ENCODE measurements around the gene LRRC8A. TPM values are rescaled to one million over a fixed set of nuclear protein-coding genes. Genes with fewer than 3 reads are reported as not detected.
A peak's percentile ranks its signal among the peaks of the same experiment; 100 is the strongest.
"Not testable (repeated sequence)": the region's sequence is repeated elsewhere in the genome, so short reads cannot be mapped to it uniquely, and the experiment has no call there.

The LRRC8A gene
- 10 to 100 TPM; 22.5 to 49.8 (median 26.3) TPM for total RNA-seq
- polyA plus RNA-seq, result 28.3 TPM
- long read RNA-seq, donor 1, full-length matches to known transcripts, result 78 of 147 reads
- long read RNA-seq, donor 1, partial matches to known transcripts, result 47 of 147 reads
- long read RNA-seq, donor 1, other reads (novel, unspliced or antisense), result 22 of 147 reads
- long read RNA-seq, donor 2, full-length matches to known transcripts, result 17 of 31 reads
- long read RNA-seq, donor 2, partial matches to known transcripts, result 13 of 31 reads
- long read RNA-seq, donor 2, other reads (novel, unspliced or antisense), result 1 of 31 reads
- long read RNA-seq, donor 3, full-length matches to known transcripts, result 1 of 102 reads
- long read RNA-seq, donor 3, partial matches to known transcripts, result 97 of 102 reads
- long read RNA-seq, donor 3, other reads (novel, unspliced or antisense), result 4 of 102 reads
- long read RNA-seq, donor 4, full-length matches to known transcripts, result 16 of 36 reads
- long read RNA-seq, donor 4, partial matches to known transcripts, result 17 of 36 reads
- long read RNA-seq, donor 4, other reads (novel, unspliced or antisense), result 3 of 36 reads

GRCh38 chr9:128881884-128882676, at the start of gene LRRC8A, which contains the start of gene KYAT1:
Gene LRRC8A, plus strand, starts transcription at chr9:128882133. Its CDS starts 25,032 bp downstream, at chr9:128907165.
Gene KYAT1, minus strand, starts transcription at chr9:128881950. Its CDS starts 36,545 bp downstream, at chr9:128845405.
- Histone ChIP-seq H3K4me3 (ENCODE audit: low read length) (peak within 1 kb of the TSS; percentile 90), H3K9me3 (ENCODE audit: control insufficient read depth, low read length) (no peaks in the 10 kb centered on the region), H3K4me1 (ENCODE audit: control insufficient read depth, insufficient read depth, low read length) (peaks cover 16% of the 10 kb centered on the region), H3K27me3 (ENCODE audit: control insufficient read depth, insufficient read depth) (no peaks in the 10 kb centered on the region), H3K27ac (ENCODE audit: low read length) (peak within 1 kb of the TSS; percentile 97)
- WGBS, result under 1% methylated on average over 70 of the region's 70 CpGs
- intact Hi-C loops (cut with DNase I), result loop anchor here in 3 of 4 donors (5.0 kb wide), 1 partner anchor 40 kb away; the partner anchor contains the start of gene PHYHD1 (in 3 of the 3)
- DNase-seq, result peak; percentile 98 to 99 (median 99)
- ATAC-seq, result peak; percentile 91

- 95% methylated on average over 10 of the region's 10 CpGs for WGBS
- no peaks in the 10 kb centered on the region for H3K4me1 ChIP-seq (ENCODE audit: control insufficient read depth, insufficient read depth, low read length)
- intact Hi-C loops (cut with DNase I), result no loop called here
- H3K27ac ChIP-seq (ENCODE audit: low read length), result no peak overlapping the region
- no peak for DNase-seq
- no peaks in the 10 kb centered on the region for H3K27me3 ChIP-seq (ENCODE audit: control insufficient read depth, insufficient read depth)
- no peaks in the 10 kb centered on the region for H3K9me3 ChIP-seq (ENCODE audit: control insufficient read depth, low read length)
- H3K4me3 ChIP-seq (ENCODE audit: low read length), result no peak overlapping the region
- no peak for ATAC-seq
These were observed 48.2 kb upstream of the LRRC8A start for GRCh38 chr9:128833696-128834095.

- 94% methylated on average over 28 of the region's 28 CpGs for WGBS
- Histone ChIP-seq H3K27ac (ENCODE audit: low read length) (no peak overlapping the region), H3K27me3 (ENCODE audit: control insufficient read depth, insufficient read depth) (no peaks in the 10 kb centered on the region), H3K4me1 (ENCODE audit: control insufficient read depth, insufficient read depth, low read length) (no peaks in the 10 kb centered on the region), H3K4me3 (ENCODE audit: low read length) (no peak overlapping the region), H3K9me3 (ENCODE audit: control insufficient read depth, low read length) (no peaks in the 10 kb centered on the region)
- no peak for ATAC-seq
- intact Hi-C loops (cut with DNase I), result no loop called here
- DNase-seq, result no peak
These were observed 46.4 kb upstream of the LRRC8A start for GRCh38 chr9:128835246-128836210.

GRCh38 chr9:128836509-128837145, 45.3 kb upstream of the LRRC8A start:
- DNase-seq (no peak), ATAC-seq (peak in 1 of 2 donors; percentile 12)
- H3K27ac ChIP-seq (ENCODE audit: low read length), result no peak overlapping the region
- H3K4me3 ChIP-seq (ENCODE audit: low read length), result no peak overlapping the region
- no peaks in the 10 kb centered on the region for H3K27me3 ChIP-seq (ENCODE audit: control insufficient read depth, insufficient read depth)
- H3K4me1 ChIP-seq (ENCODE audit: control insufficient read depth, insufficient read depth, low read length), result no peaks in the 10 kb centered on the region
- 93% methylated on average over 14 of the region's 14 CpGs for WGBS
- intact Hi-C loops (cut with DNase I), result no loop called here
- no peaks in the 10 kb centered on the region for H3K9me3 ChIP-seq (ENCODE audit: control insufficient read depth, low read length)

- H3K9me3 ChIP-seq (ENCODE audit: control insufficient read depth, low read length), result no peaks in the 10 kb centered on the region
- ATAC-seq (no peak), DNase-seq (no peak)
- no peaks in the 10 kb centered on the region for H3K27me3 ChIP-seq (ENCODE audit: control insufficient read depth, insufficient read depth)
- intact Hi-C loops (cut with DNase I), result no loop called here
- H3K27ac ChIP-seq (ENCODE audit: low read length), result no peak overlapping the region
- H3K4me3 ChIP-seq (ENCODE audit: low read length), result no peak overlapping the region
- no peaks in the 10 kb centered on the region for H3K4me1 ChIP-seq (ENCODE audit: control insufficient read depth, insufficient read depth, low read length)
- 72% methylated on average over 3 of the region's 3 CpGs for WGBS
These were observed 43.6 kb upstream of the LRRC8A start for GRCh38 chr9:128838338-128838737.

- no peak overlapping the region for H3K4me3 ChIP-seq (ENCODE audit: low read length)
- H3K9me3 ChIP-seq (ENCODE audit: control insufficient read depth, low read length), result no peaks in the 10 kb centered on the region
- DNase-seq (no peak), ATAC-seq (no peak)
- 93% methylated on average over 1 of the region's 1 CpG for WGBS
- no peaks in the 10 kb centered on the region for H3K27me3 ChIP-seq (ENCODE audit: control insufficient read depth, insufficient read depth)
- no peak overlapping the region for H3K27ac ChIP-seq (ENCODE audit: low read length)
- H3K4me1 ChIP-seq (ENCODE audit: control insufficient read depth, insufficient read depth, low read length), result no peaks in the 10 kb centered on the region
- intact Hi-C loops (cut with DNase I), result no loop called here
These were observed 41.4 kb upstream of the LRRC8A start for GRCh38 chr9:128840524-128840923.

- no peak for ATAC-seq
- no peaks in the 10 kb centered on the region for H3K9me3 ChIP-seq (ENCODE audit: control insufficient read depth, low read length)
- WGBS, result 87% methylated on average over 12 of the region's 12 CpGs
- no peak for DNase-seq
- no peaks in the 10 kb centered on the region for H3K4me1 ChIP-seq (ENCODE audit: control insufficient read depth, insufficient read depth, low read length)
- no peak overlapping the region for H3K4me3 ChIP-seq (ENCODE audit: low read length)
- intact Hi-C loops (cut with DNase I), result no loop called here
- no peaks in the 10 kb centered on the region for H3K27me3 ChIP-seq (ENCODE audit: control insufficient read depth, insufficient read depth)
- H3K27ac ChIP-seq (ENCODE audit: low read length), result no peak overlapping the region
These were observed 40.0 kb upstream of the LRRC8A start for GRCh38 chr9:128841694-128842492.

- DNase-seq; H3K27ac ChIP-seq (ENCODE audit: low read length); intact Hi-C loops (cut with DNase I); ATAC-seq; H3K27me3 ChIP-seq (ENCODE audit: control insufficient read depth, insufficient read depth); H3K9me3 ChIP-seq (ENCODE audit: control insufficient read depth, low read length); H3K4me1 ChIP-seq (ENCODE audit: control insufficient read depth, insufficient read depth, low read length); H3K4me3 ChIP-seq (ENCODE audit: low read length): not testable (repeated sequence)
- 93% methylated on average over 7 of the region's 7 CpGs for WGBS
These were observed 38.8 kb upstream of the LRRC8A start for GRCh38 chr9:128843171-128843570.

GRCh38 chr9:128845186-128845931, 36.6 kb upstream of the LRRC8A start:
- DNase-seq (no peak), ATAC-seq (no peak)
- Histone ChIP-seq H3K27ac (ENCODE audit: low read length) (no peak overlapping the region), H3K9me3 (ENCODE audit: control insufficient read depth, low read length) (no peaks in the 10 kb centered on the region), H3K4me1 (ENCODE audit: control insufficient read depth, insufficient read depth, low read length) (no peaks in the 10 kb centered on the region), H3K27me3 (ENCODE audit: control insufficient read depth, insufficient read depth) (no peaks in the 10 kb centered on the region), H3K4me3 (ENCODE audit: low read length) (no peak overlapping the region)
- WGBS, result 76% methylated on average over 13 of the region's 13 CpGs
- intact Hi-C loops (cut with DNase I), result no loop called here

All from right cardiac atrium (tissue), 5 donors.